ENCODE results near the gene NBPF12.
"Not testable (repeated sequence)": the region's sequence is repeated elsewhere in the genome, so short reads cannot be mapped to it uniquely, and the experiment has no call there.

- TF ChIP-seq CTCF (IDR thresholded peaks at IDR 0.05; ENCODE audit: insufficient read depth, low read length, poor library complexity, severe bottlenecking); EZH2phosphoT487 (conservative IDR thresholded peaks at IDR 0.05; ENCODE audit: low read length): not testable (repeated sequence)
Measured at GRCh38 chr1:146912975-146913374, 25.1 kb upstream of the NBPF12 start.
